ENCODE measurements around the gene EMD. TPM values are rescaled to one million over a fixed set of nuclear protein-coding genes. Genes with fewer than 3 reads are reported as not detected.

The EMD gene
- total RNA-seq, 1 experiment from 2014 or later = 115 TPM

GRCh38 chrX:154356596-154356995 is 22.5 kb upstream of the EMD start:
- Mint-ChIP-seq H3K9me3 (peaks cover 55 to 66% of the 10 kb centered on the region in 2 experiments), H3K36me3 (ENCODE audit: insufficient read depth in 1 of 3, low read depth in 3 of 3) (peaks cover 36 to 84% (median 82%) of the 10 kb centered on the region in 3 experiments), H3K27ac (no peak overlapping the region), H3K4me3 (no peak overlapping the region), H3K27me3 (ENCODE audit: low read depth) (peaks cover 2% of the 10 kb centered on the region), H3K4me1 (no peaks in the 10 kb centered on the region)
- H3K27ac ChIP-seq (ENCODE audit: insufficient read length, low read depth, low read length) = no peak overlapping the region
- no peak for DNase-seq
- no peaks in the 10 kb centered on the region for H3K4me1 ChIP-seq (ENCODE audit: insufficient read depth, low read length)
- H2BK120ac ChIP-seq (ENCODE audit: low read depth, low read length, poor library complexity, severe bottlenecking) = no peak overlapping the region
- H4K20me1 ChIP-seq (ENCODE audit: control insufficient read depth, insufficient read depth, insufficient read length) = peaks cover 3% of the 10 kb centered on the region
- no peak overlapping the region for H3K23ac ChIP-seq (ENCODE audit: insufficient read length, low read depth, low read length)
- no peak overlapping the region for H3T11ph ChIP-seq (ENCODE audit: low read length)
- no peak overlapping the region for H2BK5ac ChIP-seq (ENCODE audit: insufficient read length, low read length)
- TF ChIP-seq, protein P1, sequence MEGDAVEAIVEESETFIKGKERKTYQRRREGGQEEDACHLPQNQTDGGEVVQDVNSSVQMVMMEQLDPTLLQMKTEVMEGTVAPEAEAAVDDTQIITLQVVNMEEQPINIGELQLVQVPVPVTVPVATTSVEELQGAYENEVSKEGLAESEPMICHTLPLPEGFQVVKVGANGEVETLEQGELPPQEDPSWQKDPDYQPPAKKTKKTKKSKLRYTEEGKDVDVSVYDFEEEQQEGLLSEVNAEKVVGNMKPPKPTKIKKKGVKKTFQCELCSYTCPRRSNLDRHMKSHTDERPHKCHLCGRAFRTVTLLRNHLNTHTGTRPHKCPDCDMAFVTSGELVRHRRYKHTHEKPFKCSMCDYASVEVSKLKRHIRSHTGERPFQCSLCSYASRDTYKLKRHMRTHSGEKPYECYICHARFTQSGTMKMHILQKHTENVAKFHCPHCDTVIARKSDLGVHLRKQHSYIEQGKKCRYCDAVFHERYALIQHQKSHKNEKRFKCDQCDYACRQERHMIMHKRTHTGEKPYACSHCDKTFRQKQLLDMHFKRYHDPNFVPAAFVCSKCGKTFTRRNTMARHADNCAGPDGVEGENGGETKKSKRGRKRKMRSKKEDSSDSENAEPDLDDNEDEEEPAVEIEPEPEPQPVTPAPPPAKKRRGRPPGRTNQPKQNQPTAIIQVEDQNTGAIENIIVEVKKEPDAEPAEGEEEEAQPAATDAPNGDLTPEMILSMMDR (conservative IDR thresholded peaks at IDR 0.05) = no peak
- H3K79me2 ChIP-seq (ENCODE audit: insufficient read depth, low read length) = no peaks in the 10 kb centered on the region
- H3K9me3 ChIP-seq (ENCODE audit: control insufficient read depth, low read depth, low read length) = peaks cover 28% of the 10 kb centered on the region
- no peaks in the 10 kb centered on the region for H3K23me2 ChIP-seq (ENCODE audit: insufficient read length, low read depth, low read length, poor library complexity, severe bottlenecking)
- H3K9ac ChIP-seq (ENCODE audit: extremely low read depth, insufficient read length, low read length) = no peak overlapping the region
- no peak overlapping the region for H2AK5ac ChIP-seq (ENCODE audit: insufficient read length, low read length)
- no peak overlapping the region for H4K5ac ChIP-seq (ENCODE audit: insufficient read length, low read depth, low read length)
- H2BK20ac ChIP-seq (ENCODE audit: low read depth, low read length, poor library complexity, severe bottlenecking) = no peak overlapping the region
- H3K56ac ChIP-seq (ENCODE audit: insufficient read length, low read depth, low read length) = no peak overlapping the region
- no peaks in the 10 kb centered on the region for H3K27me3 ChIP-seq (ENCODE audit: insufficient read depth, low read length)
- no peak overlapping the region for H2AFZ ChIP-seq (ENCODE audit: low read length)
- H2BK15ac ChIP-seq (ENCODE audit: low read depth, low read length) = no peak overlapping the region
- H2BK12ac ChIP-seq (ENCODE audit: insufficient read length, low read depth, low read length) = no peak overlapping the region
- H4K91ac ChIP-seq (ENCODE audit: insufficient read length, low read depth, low read length) = no peak overlapping the region
- H3K18ac ChIP-seq (ENCODE audit: insufficient read length, low read depth, low read length) = no peak overlapping the region
- no CpG with 5 or more reads among the region's 13 CpGs for WGBS (ENCODE audit: extremely low coverage, insufficient read length, low lambda C conversion rate)
- H3K4ac ChIP-seq (ENCODE audit: low read depth, low read length) = no peak overlapping the region
- no peaks in the 10 kb centered on the region for H3K79me1 ChIP-seq (ENCODE audit: insufficient read depth, low read depth, low read length, poor library complexity, severe bottlenecking)
- H4K8ac ChIP-seq (replicated peaks; ENCODE audit: insufficient read length, low read depth, low read length) = no peak overlapping the region
- no peak overlapping the region for H3K4me2 ChIP-seq (ENCODE audit: insufficient read depth, insufficient read length, low read length)
- no peak overlapping the region; the same call in 1 of the 2 replicates for H3K14ac ChIP-seq (ENCODE audit: insufficient read depth, low read length)
